Midbrain (tissue), 1 donor: Measurements from ENCODE around the gene FOXP1.
A peak's percentile ranks its signal among the peaks of the same experiment; 100 is the strongest.
"Not testable (repeated sequence)": the region's sequence is repeated elsewhere in the genome, so short reads cannot be mapped to it uniquely, and the experiment has no call there.

Experiments
- DNase-seq: peaks from one replicate; lab custom pipeline; 2025; lab: John Stamatoyannopoulos, UW

Gene FOXP1

DNA sequence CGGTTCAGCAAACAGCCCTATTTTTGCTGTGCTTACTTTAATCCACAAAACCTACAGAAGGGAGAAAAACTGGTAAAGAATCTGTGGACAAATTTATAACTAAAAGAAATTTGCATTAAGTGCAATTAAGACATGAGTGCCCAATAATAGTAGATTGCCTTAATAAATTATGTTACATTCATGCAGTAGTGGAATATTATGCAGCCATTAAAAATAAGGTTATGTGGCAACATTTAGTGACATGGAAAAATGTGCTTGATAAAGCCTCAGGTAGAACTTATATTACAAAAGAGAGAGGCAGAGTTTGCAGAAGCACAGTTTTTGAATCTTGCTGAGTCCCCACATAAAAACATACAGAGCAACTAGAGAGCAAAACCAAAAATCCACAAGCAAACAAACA is 253.0 kb downstream of the FOXP1 start:
- no peak for DNase-seq

DNA sequence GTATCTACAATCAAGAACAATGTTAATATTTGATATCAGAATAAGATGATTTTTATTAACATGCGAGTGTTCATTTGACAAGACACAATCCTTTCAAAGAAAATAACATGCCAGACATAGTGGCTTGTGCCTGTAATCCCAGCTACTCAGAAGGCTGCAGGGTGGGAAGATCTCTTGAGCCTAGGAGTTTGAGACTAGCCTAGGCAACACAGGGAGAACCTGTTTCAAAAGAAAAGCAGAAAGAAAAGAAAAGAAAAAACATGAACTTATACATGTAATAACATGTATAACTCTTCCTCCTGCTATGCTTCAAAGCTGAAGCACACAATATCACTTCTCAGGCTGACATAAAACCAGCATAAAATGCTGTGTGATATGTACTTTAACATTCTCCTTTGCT is 253.7 kb downstream of the FOXP1 start:
- no peak for DNase-seq

DNA sequence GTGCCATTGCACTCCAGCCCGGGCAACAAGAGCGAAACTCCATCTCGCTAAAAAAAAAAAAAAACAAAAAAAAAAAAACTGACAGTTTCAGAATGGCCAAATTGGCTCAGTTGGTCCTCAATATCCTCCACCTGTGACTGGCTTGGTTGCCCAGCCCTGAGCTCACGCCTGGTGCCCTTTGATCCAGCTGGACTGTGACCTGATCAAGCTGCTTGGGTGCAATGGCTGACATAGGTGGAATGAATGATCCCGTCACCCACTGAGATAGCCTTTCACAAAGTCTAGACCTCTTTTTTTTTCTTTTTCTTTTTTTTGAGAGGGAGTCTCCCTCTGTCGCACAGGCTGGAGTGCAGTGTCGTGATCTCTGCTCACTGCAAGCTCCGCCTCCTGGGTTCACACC is 254.6 kb downstream of the FOXP1 start:
- DNase-seq: no peak

DNA sequence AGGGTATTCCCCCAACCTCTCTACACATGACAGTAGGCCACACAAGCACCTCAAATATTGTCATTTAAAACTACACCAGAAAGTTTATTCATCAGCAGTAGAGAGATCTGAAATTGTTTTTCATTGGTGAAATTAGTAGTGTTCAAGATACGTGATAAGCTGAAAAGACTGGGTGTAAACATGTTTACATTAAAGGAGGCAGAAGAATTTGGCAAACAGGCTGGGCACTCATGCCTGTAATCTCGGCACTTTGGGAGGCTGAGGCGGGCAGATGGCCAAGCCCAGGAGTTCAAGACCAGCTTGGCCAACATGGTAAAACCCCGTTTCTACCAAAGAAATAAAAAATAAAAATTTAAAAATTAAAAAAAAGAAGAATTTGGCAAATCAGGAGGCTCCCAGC is 255.6 kb downstream of the FOXP1 start:
- DNase-seq: no peak

DNA sequence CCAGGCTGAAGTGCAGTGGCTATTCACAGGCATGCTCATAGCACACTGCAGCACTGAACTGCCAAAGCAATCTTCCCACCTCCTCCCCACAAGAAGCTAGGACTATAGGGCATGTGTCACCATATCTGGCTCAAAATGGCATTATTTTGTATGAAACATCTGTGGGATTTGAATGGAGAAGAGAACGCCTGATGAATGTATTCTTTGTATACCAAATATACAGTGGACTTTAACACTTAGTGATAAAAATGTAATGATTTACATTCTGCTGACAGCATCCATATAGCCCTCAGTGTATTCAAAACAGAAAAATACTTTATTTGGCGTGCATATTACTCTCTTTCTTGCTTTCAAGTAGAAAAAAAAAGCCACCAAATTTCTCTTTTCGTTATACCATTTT is 257.8 kb downstream of the FOXP1 start:
- no peak for DNase-seq

DNA sequence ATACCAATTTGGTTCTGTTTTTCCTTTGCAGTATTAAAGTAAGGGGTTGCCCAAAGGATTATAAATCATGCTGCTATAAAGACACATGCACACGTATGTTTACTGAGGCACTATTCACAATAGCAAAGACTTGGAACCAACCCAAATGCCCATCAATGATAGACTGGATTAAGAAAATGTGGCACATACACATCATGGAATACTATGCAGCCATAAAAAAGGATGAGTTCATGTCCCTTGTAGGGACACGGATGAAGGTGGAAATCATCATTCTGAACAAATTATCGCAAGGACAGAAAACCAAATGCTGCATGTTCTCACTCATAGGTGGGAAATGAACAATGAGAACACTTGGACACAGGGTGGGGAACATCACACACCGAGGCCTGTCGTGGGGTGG is 259.3 kb downstream of the FOXP1 start:
- not testable (repeated sequence) for DNase-seq

DNA sequence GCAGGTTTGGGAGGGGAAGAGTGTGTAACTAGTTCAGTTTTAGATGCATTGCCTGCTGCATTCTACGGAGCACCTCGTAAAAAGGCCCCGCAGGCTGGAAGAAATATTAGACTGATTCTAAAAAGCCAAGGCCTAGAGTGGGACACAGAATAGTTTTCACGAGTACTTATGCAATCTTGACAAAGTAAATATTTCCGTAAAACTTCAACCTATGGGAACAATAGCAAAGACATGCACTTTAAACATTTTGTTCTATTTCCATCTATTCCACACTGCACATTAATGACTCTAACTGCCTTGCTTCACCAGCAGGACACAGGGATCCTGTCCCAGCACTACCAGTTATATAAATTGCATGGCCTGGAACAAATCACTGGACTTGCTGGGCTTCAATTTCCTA is 260.0 kb downstream of the FOXP1 start:
- no peak for DNase-seq

GRCh38 chr3:71322154-71322553 is 261.4 kb downstream of the FOXP1 start:
- no peak for DNase-seq

DNA sequence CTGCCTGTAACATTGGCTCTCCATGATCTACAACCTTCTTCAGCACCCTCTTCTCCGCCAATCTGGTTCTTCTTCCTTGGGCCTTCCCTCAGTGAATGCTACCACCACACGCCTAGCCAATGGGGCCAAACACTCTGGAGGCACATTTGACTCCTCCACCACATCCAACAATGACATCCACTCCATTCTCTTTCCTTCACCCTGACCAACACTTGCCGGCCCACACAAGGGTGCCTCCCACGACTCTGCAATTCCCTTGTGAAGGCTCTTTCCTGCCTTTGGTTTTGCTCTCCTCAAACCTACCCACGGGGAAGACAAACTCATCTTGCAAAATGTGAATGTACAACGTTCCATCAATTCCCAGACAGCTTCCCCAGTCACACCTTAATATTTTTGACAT is 263.8 kb downstream of the FOXP1 start:
- DNase-seq: no peak

GRCh38 chr3:71318458-71318827 is 265.1 kb downstream of the FOXP1 start:
- DNase-seq: no peak

GRCh38 chr3:71317749-71318457 is 265.6 kb downstream of the FOXP1 start:
- no peak for DNase-seq

DNA sequence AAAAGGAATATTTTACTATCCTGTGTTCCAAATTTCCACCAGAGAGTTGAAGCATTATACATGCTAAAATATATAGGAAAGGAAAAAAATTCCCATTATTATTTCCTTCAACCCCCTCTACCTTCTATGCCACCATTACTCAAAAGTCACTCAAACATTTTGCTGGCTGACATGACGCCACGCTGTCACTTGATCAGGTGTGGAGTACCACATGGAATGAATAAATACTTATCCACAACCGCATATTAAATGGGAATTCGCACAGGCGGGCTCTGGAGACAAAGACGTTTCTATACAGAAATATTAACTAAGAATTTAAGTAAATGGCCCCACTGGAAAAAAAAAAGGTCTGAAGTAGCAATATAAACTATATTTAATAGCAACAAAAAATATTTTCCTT is 266.4 kb downstream of the FOXP1 start:
- no peak for DNase-seq

DNA sequence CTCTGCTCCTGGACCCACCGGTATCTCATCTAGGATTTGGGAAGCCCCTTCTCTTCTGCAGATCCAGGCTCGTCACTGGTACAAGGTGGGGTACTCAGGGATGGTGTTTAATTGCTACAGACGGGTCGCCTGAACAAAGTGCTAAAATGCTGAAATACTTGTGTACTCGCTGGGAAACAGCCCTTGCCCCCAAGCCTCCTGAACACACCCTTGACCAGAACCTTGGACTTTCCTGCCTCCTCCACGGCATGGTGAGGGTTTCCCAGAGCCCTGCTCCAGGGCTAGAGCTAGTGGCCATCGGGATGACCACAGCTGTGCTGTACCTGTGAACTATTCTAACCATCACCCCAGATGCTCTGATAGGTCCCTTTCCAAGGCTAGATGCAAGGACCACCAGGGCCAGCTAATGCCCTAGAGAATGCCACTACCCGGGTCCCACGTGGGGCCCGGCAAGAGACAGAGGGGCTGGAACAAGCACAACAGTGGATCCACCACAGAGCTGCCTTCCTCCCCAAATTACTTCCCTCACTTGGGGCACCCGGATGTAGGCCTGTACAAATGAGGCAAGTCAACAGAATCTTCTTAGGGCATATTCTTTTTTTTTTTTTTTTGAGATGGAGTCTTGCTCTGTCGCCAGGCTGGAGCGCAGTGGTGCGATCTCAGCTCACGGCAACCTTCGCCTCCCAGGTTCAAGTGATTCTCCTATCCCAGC is 267.3 kb downstream of the FOXP1 start:
- no peak for DNase-seq

DNA sequence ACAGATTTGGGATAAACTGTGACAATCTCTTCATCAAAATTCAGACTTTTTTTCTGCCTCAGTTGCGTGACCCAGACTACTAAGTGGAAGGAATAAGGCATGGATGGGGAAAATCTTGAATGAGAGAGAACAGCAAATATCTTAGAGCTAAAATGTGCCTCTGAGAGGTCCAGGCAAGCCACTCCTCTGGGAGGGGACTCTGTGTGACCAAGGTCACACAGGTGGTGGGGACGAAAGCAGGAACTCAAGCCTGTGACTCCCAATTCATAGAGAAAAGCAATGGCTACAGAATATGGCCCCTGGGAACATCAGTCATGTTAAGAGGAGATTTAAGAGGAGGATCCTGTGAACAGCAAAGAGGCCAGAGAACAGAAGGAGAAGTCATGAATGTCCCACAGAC is 268.1 kb downstream of the FOXP1 start:
- DNase-seq: no peak

DNA sequence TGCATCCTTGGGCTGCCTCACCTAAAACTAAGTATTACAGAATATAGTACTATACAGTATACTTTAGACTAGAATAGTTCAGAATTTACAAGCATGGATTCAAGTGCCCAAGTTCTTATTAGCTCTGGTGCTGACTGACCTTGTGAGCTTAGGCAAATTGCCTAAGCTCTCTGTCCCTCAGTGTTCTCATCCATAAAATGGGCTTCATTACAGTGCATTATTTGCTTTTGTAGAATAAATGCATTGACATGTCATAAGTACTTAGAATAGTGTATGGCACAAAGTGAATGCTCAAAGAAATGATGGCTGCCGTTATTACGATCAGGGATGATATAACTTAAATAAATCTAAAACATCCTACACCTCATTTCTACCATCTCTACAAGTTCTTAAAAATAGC is 269.7 kb downstream of the FOXP1 start:
- no peak for DNase-seq

- DNase-seq: no peak
Measured at GRCh38 chr3:71312461-71312860, 271.1 kb downstream of the FOXP1 start.

DNA sequence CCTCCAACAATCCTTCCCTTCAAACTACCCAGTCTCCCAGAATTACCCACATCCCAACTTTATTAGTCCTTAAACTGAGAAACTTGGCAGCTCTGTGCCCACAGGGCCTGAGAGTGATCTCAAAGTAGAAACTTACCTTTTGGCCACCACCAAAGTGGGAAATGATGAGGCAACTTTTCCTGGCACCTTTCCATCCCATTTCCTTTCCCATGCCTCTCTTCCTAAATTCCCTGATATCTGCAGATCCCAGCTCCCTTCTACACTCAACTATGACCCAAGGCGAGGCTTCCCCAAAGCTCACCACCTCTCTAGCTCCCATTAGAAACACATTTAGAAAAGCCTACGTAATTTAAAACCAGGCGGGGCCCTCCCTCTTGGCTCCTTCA is 271.9 kb downstream of the FOXP1 start:
- DNase-seq: no peak

DNA sequence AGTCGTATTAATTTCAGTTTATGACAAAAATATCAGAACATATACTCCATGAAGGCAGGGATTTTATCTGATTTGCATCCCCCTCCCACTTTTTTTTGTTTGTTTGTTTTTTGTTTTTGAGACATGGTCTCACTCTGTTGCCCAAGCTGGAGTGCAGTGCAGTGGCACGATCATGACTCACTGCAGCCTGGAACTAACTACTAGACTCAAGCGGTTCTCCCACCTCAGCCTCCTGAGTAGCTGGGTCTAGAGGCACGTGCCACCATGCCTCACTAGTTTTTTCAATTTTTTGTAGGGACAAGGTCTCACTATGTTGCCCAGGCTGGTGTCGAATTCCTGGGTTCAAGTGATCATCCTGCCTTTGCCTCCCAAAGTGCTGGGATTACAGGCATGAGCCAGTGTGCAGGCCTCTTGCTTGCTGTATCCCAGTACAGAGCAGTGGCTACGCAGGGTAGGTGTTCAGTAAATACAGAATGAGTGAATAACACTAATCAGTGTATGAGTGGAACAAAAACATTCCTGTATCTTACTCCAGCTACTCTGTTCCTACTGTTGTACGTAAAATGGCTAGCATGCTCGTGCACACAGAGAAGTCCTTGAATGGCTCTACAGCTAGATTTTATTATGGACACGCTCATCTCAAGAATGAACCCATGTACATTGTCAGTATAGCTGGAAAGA is 272.4 kb downstream of the FOXP1 start:
- no peak for DNase-seq

GRCh38 chr3:71310359-71310979 is 273.1 kb downstream of the FOXP1 start:
- DNase-seq: peak; percentile 29

- no peak for DNase-seq
Measured at GRCh38 chr3:71309886-71310285, 273.6 kb downstream of the FOXP1 start.

DNA sequence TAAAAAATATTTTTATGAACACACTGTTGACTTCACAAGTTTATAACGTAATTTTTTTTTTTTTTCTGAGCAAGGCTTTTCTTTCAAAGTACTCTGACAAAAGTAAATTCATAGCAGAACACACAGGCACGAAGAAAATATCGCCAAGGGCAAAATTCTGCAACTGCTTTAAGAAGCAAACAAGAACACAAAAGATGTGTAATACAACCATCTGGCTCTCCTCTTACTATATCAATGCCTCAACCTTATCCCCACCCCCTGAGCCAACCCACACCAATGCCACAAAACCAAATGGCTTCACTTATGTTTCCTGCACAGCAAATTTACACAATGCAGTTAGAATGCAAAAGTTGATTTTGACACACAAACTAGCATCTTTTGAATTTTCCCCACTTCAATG is 274.2 kb downstream of the FOXP1 start:
- no peak for DNase-seq

DNA sequence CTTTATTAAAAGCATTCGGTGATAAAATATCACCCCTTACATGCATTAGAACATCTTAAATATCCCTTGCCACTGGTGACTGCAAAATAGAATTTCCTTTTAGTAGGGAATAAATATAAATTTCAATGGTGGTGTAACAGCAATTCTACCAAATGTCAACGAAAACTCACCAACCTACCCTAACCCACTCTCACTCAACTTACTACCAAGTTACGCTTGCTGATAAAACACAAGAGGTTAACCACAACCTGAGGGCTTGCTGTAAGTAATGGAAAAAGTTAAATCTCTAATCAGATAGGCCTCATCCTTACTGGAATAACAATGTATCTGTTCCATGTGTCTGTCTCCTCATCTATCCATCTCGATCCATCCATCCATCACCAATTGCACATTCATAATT is 274.7 kb downstream of the FOXP1 start:
- DNase-seq: no peak
